Kidney capillary endothelial cell (primary cell): ENCODE results near the gene HPSE2.
"Not testable (repeated sequence)": the region's sequence is repeated elsewhere in the genome, so short reads cannot be mapped to it uniquely, and the experiment has no call there.

Experiments used
- DNase-seq: peaks from one replicate; pipeline ENCODE4 v3.0.0-alpha.2; 2018; ENCODE audit warnings: low spot score

The HPSE2 gene

DNA sequence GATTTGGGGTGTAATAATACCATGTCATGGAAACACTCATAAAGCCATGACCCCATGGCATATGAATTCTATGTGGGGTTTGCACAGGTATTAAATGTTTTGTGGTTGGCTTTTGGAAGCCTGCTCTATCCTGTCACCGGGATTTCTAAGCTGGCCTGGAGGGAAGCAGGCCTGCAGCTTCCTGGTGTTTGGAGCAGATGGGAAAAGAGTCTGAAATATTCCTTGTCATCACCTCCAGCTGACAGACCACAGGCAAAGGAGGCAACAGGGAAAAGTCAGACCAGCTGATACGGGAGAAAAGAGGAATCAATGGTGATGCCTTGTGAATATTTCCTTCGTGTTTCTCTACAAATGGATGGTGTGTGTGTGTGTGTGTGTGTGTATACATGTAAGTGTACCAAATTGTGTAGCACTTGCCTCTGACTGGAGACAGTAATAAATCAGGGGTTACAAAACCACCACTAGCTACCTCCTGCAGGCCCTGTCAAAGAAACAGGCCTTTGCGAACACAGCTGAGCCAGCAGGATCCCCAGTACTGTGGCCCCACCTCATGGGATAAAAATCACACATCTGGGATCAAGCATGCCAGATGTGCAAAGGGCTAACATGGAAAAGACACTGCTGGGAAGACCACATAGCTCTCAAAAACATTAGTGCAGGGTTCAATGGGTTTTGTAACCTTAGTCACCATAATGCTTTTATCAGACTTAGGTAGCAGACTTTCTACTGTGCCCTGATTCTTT lies 668.1 kb downstream of the HPSE2 start:
- DNase-seq, result no peak

DNA sequence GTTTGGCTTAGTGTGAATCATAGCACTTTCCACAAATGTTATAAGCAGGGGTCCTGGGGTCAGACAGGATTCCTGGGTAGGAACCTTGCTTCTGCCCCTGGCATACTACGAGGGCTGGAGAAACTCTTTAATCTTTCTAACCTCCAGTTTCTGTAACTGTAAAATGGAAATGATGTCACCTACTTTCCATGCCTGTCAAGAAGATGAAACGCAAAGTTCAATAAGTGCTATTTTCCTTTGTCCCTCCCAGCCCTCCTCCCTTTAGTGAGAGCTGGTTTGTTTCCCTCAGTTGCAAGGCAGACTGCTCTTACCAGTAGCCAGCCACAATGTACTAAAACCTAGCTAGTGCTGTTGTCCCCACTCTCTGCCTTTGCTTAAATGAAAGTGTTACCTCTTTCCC lies 671.8 kb downstream of the HPSE2 start:
- no peak for DNase-seq

DNA sequence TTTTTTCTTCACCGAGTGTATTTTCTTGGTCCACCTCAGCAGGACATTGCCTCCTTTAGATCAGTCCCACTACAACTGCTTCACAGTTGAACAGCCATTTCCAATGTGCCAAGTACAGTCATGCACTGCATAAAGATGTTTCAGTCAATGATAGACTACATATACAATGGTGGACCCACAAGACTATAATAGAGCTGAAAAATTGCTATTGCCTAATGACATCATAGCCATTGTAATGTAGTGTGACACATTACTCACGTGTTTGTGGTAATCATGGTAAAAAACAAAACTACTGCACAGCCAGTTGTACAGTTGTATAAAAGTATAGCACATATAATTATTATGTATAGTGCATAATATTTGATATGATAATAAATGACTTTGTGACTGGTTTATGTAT lies 675.1 kb downstream of the HPSE2 start:
- DNase-seq, result no peak

DNA sequence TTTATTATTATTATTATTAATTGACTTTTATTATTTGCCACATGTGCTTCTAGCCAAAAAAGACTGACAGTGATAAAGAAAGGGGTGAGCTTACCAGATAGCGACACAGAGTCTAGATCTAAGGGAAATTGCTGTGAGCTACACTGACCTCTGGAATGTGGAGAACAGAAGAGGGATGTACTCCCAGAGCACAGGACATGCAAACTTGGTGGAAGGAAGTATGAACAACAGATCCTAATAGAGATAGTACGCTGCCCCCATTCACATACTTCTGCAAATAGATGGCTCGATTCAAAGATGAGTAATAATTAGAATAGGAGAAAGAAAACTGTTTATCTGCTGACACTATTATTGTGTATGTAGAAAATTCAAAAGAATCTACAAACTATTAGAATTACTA lies 679.6 kb downstream of the HPSE2 start:
- DNase-seq, result peak; percentile 15

DNA sequence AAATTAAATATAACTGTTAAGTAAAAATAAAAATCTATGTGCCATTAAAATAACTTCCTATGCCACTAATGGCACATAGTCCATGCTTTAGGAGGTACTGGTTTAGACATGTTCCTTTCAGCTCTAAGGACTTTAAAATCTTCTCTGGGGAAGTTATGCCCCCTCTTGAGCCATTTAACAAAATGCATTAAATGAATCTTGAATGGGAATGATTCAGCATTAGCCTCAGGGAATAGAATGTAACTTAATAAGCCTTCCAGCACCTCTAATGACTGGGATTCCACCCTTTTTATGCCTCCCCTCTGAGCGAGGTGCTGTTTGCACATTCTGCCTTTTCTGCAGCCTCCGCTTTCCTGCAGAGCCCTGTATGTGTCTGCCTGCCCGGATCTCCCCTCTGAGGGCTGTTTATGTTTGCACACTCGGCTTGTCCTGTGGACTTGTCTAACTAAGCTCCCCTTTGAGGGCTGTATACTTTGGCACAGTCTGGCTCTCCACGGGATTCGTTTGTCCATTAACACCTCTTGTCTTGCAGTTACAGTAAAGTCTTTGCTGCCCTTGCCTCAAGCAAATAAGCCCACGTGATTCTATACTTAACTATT lies 680.5 kb downstream of the HPSE2 start:
- DNase-seq, result no peak

DNA sequence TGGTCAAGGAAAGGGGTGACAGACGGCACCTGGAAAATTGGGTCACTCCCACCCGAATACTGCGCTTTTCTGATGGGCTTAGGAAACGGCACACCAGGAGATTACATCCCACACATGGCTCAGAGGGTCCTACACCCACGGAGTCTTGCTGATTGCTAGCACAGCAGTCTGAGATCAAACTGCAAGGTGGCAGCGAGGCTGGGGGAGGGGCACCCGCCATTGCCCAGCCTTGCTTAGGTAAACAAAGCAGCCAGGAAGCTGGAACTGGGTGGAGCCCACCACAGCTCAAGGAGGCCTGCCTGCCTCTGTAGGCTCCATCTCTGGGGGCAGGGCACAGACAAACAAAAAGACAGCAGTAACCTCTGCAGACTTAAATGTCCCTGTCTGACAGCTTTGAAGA lies 694.1 kb downstream of the HPSE2 start:
- DNase-seq, result not testable (repeated sequence)

DNA sequence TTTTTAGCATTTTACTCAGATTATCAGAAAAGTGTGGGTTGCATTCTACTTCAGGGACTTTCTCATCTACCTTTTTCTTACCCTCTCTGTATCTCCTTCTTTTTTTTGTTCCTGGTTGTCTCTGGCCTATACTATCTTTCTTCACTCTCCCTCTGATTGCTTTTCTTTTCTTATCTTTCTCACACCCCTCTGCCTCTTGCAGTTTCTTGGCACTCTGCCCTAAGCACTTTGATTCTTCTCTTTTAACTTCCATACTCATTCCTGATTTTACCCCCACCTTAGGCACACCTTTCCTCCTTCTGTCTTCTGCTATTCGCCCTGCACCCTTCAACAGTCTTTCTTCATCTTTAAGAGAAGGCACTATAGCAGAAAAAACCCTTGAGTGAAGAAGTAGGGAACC lies 696.1 kb downstream of the HPSE2 start:
- DNase-seq, result no peak

DNA sequence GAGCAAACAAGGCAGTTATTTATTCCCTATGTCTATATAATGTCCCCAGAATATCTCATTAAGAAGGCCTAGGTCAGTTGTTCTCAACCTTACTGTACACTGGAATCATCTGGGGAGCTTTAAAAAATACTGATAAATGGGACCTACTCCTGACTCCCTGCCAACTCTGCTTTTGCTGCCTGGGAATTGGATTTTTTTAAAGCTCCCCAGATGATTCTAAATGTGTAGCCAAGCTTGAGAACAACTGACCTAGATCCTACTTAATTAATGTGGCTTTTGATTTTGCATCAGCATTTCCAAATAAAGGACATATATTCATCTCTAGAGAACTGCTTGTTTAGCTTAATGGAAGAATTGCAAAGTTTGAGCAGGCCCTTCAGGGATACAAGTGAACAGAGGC lies 697.2 kb downstream of the HPSE2 start:
- DNase-seq, result no peak

DNA sequence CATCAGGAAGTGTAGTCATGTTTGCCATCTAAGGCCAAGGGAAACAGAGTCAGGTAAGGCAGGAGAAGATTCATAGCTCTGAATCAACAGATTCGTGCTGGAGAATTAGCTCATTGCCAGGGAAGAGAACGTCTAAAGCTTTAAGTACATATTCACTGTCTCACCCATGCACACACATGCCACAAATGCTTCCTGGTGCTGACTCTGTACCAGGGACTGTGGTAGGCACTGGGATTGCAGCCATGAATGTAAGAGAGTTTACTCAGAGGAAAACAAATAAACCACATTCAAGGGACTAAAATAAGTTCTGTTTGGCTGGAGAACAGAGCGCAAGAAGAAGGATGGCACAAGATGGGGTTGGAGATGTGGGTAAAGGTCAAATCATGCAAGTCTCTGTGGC lies 699.1 kb downstream of the HPSE2 start:
- DNase-seq, result no peak

DNA sequence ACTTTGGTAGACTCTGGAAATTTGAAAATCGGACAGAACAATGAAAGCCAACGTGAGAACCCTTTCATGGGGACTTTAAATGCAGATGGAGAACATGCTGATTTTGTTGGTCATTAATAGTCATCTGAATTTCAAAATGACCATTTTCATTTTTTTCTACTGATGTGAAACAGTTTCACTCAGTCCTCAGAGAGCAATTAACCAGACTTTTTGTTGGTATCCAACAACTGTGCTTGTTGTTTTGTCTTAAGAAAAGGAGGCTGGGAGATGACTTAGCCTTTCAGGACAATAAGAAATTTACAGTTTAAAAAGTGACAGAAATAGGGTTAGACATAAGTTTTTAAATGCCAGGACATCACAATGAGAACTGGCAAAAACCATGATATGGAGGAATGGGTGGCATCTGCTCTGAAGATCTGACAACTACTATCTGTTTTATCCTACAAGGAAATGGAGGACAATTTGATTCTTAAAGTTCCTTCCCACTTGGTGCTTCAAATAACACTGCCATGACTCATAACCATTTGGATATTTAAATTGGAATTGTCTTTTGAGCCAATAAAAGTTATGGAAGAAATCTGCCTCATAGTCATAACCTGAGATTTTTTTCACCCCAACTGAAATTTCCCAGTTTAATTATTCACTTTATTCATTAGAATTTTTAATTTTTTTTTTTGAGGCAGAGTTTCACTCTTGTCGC lies 701.8 kb downstream of the HPSE2 start:
- no peak for DNase-seq

DNA sequence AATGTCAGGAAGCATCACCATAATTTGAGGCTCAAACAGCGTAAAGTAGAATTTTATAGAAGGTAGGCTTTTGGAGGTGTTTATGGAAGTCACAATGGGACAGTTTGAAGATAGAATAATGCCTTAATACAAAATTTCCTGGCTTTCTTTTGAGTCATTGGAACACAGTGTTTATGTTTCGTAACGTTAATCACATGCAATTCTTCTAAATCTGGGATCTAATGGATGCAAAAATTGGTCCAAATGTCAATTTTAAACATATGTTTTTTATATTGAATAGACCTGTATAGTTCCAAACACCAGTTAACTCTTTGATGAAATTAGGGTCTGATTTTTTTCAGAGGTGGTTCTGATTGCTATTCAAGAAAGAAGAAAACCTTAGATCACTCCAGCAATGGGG lies 702.4 kb downstream of the HPSE2 start:
- no peak for DNase-seq

DNA sequence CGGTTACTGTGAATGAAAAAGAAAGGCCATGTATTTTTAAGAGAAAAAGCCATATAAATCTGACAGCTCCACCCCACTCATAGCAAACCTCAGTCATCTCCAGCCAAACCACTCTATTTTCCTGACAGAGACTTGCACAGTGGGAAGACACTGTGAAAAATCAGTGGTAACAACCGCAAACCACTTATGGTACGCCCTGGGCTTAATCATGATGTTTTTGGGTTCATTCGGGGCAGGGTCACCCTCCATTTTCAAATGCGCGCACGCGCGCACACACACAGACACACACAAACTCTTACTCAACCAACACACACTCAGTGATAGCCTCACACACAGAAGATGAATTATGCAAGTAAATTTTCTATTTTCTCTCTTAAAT lies 706.9 kb downstream of the HPSE2 start:
- DNase-seq, result no peak

DNA sequence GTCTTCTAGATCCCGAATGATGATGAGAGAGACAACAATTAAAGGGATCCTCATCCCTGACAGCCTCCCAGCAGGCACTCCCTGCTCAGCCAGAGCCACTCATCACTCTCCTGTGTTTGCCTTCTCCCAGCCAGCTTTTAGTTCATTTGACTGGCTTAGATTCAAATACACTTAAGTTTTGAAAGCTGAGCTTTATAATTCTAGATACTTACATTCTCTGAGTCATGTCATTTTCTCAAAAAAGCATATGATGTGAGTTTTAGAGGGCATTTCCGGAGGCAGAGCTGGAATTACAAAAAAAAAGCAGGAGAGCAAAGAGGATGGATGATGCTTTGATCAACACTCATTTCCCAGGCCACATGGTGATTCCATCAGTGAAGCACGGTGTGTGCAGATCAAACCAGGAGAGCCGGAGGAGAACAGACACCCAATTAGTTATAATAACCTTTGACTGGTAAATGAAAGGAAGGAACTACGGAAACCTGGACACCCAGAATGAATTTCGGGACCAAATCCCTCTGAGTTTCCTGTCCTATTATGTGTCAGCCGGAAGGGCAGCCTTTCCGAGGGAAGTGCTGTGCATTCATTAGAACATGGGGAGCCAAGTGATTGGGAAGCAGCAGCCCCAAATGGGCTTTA lies 707.4 kb downstream of the HPSE2 start:
- peak; percentile 4 for DNase-seq

DNA sequence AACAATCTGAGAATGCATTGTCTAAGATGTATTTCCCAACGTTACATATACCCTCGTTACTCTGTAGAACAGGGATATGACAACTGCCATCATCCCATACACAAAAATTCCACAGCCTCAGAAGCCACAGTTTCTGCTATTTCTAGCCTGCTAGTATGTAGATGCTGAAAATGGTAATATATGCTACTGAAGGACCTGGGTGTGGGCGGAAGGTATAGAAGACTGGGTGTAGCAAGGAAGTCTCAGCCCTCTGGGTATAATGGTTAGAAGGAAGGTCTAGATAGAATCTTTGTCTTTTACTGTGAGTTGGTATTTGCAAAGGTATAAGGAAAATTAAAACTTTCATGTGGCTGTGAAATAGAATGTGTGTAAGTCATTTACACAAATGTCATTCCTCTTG lies 709.7 kb downstream of the HPSE2 start:
- no peak for DNase-seq

DNA sequence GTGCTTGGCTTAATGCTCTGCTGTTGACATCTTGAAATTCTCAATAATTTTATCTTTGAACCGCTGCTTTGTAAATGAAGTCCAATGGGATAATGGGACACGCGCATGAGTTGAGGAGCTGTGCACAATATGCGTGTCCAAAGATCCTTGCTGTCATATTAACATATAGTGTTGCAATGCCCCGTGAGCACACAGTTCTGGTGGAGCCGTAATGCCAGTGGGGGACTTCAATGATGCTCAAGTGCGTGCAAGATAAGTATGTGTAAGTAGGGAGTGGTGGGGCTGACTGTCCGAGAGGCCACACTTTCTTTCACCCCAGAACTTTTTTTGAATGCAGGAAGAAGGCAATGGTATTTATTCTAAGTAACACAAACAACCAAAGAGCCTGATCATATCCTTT lies 711.5 kb downstream of the HPSE2 start:
- no peak for DNase-seq

DNA sequence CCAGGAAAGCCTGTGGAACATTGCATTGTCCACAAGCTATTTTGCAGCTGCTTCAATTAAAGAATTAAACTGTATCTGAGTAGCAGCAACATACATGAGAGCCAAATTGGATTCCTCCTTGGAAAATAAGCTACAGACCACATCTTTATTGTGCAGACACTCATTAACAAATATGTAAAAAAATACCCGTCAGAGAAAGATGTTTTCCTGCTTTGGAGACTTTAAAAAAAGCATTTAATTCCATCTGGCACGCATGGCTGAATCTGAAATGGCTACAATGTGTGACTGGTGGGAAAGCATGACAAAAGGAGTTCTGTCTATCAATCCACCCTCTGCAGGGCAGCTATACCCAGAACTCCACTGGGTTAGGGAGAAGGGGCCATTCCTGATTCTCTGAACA lies 715.8 kb downstream of the HPSE2 start:
- no peak for DNase-seq

DNA sequence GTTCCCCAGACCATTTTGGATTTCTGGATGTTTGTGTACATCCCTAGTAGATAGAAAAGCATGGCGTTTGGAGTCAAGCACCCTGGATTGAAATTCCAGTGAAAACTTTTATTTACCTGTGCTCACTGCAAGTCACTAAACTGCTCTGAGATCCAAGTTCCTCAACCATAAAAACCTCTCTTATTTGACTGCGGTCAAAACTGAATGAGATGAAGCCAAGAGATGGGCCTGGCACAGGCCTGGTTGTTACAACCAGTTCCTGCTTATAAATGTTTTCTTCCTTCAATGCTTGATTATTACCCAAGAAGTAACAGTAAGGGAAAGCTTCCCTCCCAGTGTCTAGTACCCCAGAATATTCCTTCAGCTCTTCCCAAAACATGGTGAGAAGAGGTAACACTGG lies 718.0 kb downstream of the HPSE2 start:
- no peak for DNase-seq

DNA sequence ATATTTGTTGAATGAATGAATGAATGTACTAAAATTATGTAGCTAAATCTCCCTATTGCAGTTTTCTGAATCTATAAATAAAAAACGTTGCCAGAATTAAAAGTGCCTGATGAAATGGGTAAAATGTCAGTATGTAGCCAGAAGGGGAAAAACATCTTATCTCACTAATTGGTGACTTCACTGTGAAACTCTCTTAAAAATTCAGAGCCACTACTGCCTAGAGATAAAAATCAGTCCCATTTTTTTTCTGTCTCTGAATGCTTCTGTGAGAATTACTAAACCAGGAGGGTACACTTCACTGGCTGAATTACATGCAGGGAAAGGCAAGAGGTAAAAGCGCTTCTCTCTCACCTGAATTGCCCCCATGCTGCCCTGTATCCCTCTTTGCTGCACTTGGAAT lies 719.3 kb downstream of the HPSE2 start:
- no peak for DNase-seq

DNA sequence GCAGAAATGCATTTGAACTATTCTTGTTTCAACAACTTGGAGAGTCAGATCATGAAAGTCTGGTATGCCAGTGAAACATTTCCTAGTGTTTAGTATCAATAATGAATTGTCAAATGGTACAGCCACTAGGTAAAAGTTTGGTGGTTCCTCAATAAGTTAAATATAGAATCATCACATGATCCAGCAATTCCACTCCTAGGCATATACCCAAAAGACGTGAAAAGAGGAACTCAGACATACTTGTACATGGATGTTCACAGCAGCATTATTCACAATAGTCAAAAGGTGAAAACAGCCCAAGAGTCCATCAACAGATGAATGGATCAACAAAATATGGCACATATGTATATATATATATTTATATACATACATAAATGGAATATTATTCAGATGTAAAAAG lies 721.9 kb downstream of the HPSE2 start:
- DNase-seq, result no peak

DNA sequence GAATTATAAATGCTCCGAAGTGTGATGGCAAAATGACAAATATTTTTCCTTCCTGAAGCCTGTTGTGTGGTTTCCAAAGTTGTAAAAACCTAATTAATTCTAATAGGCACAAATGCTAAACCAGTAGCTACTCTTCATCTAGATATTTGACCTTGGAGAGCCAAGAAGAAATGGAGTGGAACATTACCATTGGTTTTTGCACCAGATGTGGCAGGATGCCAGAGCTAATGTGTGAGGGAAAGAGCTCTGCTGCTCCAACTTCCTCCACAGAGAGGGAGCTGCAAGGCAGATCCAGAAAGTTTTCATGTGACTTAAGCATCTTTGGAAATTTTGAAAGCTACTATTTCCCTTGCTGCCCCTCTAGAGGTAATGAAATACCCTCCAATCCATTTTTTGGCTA lies 723.8 kb downstream of the HPSE2 start:
- DNase-seq, result no peak

DNA sequence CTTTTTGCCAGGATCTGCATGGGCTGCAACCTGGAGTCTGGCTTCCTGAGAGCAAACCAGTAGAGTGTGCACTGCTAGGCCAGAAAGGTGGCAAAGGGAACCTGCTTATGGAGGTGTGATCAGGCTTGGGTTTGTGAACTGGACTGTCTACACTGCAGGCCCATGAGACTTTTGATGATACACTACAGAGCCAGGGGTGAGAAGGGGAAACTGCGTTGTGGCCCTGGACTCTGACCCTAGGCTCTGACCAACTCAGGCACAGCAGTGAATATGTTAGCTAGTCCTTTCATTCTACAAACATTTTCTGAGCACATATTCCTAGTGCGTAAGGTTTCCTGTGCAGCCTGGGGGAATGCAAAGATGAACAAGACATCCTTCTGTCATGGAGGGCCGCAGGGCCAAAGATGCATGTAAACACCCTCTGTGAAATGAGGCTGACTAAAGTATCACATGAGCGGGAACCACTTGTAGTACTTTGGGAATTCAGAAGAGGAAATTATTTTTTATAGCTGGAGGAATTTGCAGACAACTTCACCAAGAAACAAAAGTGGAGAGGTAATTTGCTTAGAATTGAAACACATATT lies 725.1 kb downstream of the HPSE2 start:
- DNase-seq, result no peak

DNA sequence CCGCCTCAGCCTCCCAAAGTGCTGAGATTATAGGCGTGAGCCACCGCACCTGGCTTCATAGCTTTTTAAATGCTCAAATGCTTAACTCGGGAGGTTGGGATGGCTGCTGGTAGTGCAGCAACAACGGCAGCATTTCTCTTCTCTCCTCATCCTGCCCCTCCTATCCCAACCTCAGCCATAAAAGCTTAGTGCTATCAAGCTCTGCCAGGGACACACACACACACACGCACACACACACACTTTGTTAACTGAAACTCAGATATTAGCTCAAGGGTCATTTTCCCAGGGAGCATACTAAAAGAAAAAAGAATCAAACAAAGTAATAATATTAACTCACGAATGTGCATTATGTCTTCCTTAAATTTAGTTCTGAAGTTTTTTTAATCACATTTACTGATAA lies 725.9 kb downstream of the HPSE2 start:
- DNase-seq, result no peak

DNA sequence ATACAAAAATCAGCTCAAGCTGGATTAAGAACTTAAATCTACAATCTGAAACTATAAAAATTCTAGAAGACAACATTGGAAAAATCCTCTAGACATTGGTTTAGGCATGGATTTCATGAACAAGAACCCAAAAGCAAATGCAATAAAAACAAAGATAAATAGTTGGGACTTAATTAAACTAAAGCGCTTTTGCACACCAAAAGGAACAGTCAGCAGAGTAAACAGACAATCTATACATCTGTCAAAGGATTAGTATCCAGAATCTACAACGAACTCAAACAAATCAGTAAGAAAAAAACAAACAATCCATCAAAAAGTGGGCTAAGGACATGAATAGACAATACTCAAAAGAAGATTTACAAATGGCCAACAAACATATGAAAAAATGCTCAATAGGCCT lies 733.1 kb downstream of the HPSE2 start:
- not testable (repeated sequence) for DNase-seq
